IPS-11a (cell line): ENCODE measurements around the gene CACNA1S.
A peak's percentile ranks its signal among the peaks of the same experiment; 100 is the strongest.

Source experiments
- H3K4me3 ChIP-seq: one replicate; pipeline ENCODE4 v1.5.1; 2013; ENCODE audit warnings: low read depth, low read length, control low read depth

CACNA1S gene

GRCh38 chr1:201119206-201120197 lies 7.3 kb upstream of the CACNA1S start:
- H3K4me3 ChIP-seq = no peak overlapping the region

- no peak overlapping the region for H3K4me3 ChIP-seq
Observed at GRCh38 chr1:201116091-201116490, 3.9 kb upstream of the CACNA1S start.

GRCh38 chr1:201115390-201115937 lies 3.2 kb upstream of the CACNA1S start:
- H3K4me3 ChIP-seq = no peak overlapping the region

- H3K4me3 ChIP-seq = peak overlapping the region; percentile 54
Observed at GRCh38 chr1:201114245-201115131, 2.3 kb upstream of the CACNA1S start.

- H3K4me3 ChIP-seq = no peak overlapping the region
Observed at GRCh38 chr1:201113451-201114244, 1.4 kb upstream of the CACNA1S start.

GRCh38 chr1:201112926-201113325 lies 700 bp upstream of the CACNA1S start:
- no peak overlapping the region for H3K4me3 ChIP-seq

- no peak overlapping the region for H3K4me3 ChIP-seq
Observed at GRCh38 chr1:201111672-201112071, 554 bp downstream of the CACNA1S start.

GRCh38 chr1:201111156-201111555 lies 1.1 kb downstream of the CACNA1S start:
- no peak overlapping the region for H3K4me3 ChIP-seq

- H3K4me3 ChIP-seq = no peak overlapping the region
Observed at GRCh38 chr1:201110616-201111015, 1.6 kb downstream of the CACNA1S start.

GRCh38 chr1:201110138-201110537 lies 2.1 kb downstream of the CACNA1S start:
- no peak overlapping the region for H3K4me3 ChIP-seq

- H3K4me3 ChIP-seq = no peak overlapping the region
Observed at GRCh38 chr1:201109651-201110050, 2.6 kb downstream of the CACNA1S start.

- H3K4me3 ChIP-seq = no peak overlapping the region
Observed at GRCh38 chr1:201108614-201109013, 3.6 kb downstream of the CACNA1S start.

- H3K4me3 ChIP-seq = no peak overlapping the region
Observed at GRCh38 chr1:201105688-201106087, 6.5 kb downstream of the CACNA1S start.

- no peak overlapping the region for H3K4me3 ChIP-seq
Observed at GRCh38 chr1:201104141-201104540, 8.1 kb downstream of the CACNA1S start.

- no peak overlapping the region for H3K4me3 ChIP-seq
Observed at GRCh38 chr1:201103666-201104065, 8.6 kb downstream of the CACNA1S start.

- no peak overlapping the region for H3K4me3 ChIP-seq
Observed at GRCh38 chr1:201100169-201100930, 11.9 kb downstream of the CACNA1S start.

GRCh38 chr1:201098992-201099677 lies 13.1 kb downstream of the CACNA1S start:
- no peak overlapping the region for H3K4me3 ChIP-seq

GRCh38 chr1:201096977-201097856 lies 15.0 kb downstream of the CACNA1S start:
- no peak overlapping the region for H3K4me3 ChIP-seq
